WERI-Rb-1 (cell line): ENCODE data around the gene GRPEL1.
A peak's percentile ranks its signal among the peaks of the same experiment; 100 is the strongest.

Experiments used
- DNase-seq: peaks from one replicate; pipeline ENCODE4 v3.0.0-alpha.2; 2020
- H3K27ac ChIP-seq: fragments of 250-450 bp; sonication (Bioruptor Pico); 2 replicates; pipeline ENCODE4 v1.5.1; 2020; ENCODE audit warnings: mild to moderate bottlenecking, moderate library complexity
- H3K27me3 ChIP-seq: fragments of 250-450 bp; sonication (Bioruptor Pico); 2 replicates; pipeline ENCODE4 v1.5.1; 2021; ENCODE audit warnings: mild to moderate bottlenecking, low read depth, moderate library complexity; ENCODE audit not compliant: insufficient read depth, severe bottlenecking
- H3K36me3 ChIP-seq: fragments of 250-450 bp; sonication (Bioruptor Pico); 2 replicates; pipeline ENCODE4 v1.5.1; 2020; ENCODE audit warnings: mild to moderate bottlenecking, moderate library complexity
- H3K4me3 ChIP-seq: 2 replicates; pipeline ENCODE4 v1.5.1; 2011; ENCODE audit warnings: low read depth, mild to moderate bottlenecking, control low read depth, low read length
- H3K9me3 ChIP-seq: fragments of 250-450 bp; sonication (Bioruptor Pico); 2 replicates; pipeline ENCODE4 v1.5.1; 2021; ENCODE audit warnings: mild to moderate bottlenecking, moderate library complexity; ENCODE audit not compliant: severe bottlenecking
- CTCF ChIP-seq: IDR thresholded peaks from 2 replicates; pipeline ENCODE4 v1.5.1; 2011; ENCODE audit warnings: low read depth, mild to moderate bottlenecking, control low read depth, inconsistent platforms, low read length

The GRPEL1 gene

GRCh38 chr4:7077371-7077770 is 9.5 kb upstream of the GRPEL1 start:
- TF ChIP-seq CTCF: no peak
- Histone ChIP-seq H3K36me3 (no peaks in the 10 kb centered on the region), H3K4me3 (no peak overlapping the region), H3K27ac (no peak overlapping the region), H3K27me3 (no peaks in the 10 kb centered on the region), H3K9me3 (no peaks in the 10 kb centered on the region)
- no peak for DNase-seq

- no peaks in the 10 kb centered on the region for H3K9me3 ChIP-seq
- H3K36me3 ChIP-seq: no peaks in the 10 kb centered on the region
- no peak overlapping the region for H3K27ac ChIP-seq
- H3K4me3 ChIP-seq: no peak overlapping the region
- no peaks in the 10 kb centered on the region for H3K27me3 ChIP-seq
- DNase-seq: no peak
- no peak for TF ChIP-seq CTCF
Measured at GRCh38 chr4:7076696-7077082, 8.8 kb upstream of the GRPEL1 start.

- Histone ChIP-seq H3K9me3 (no peaks in the 10 kb centered on the region), H3K36me3 (no peaks in the 10 kb centered on the region), H3K4me3 (no peak overlapping the region), H3K27ac (no peak overlapping the region), H3K27me3 (no peaks in the 10 kb centered on the region)
- TF ChIP-seq CTCF: no peak
- no peak for DNase-seq
Measured at GRCh38 chr4:7075962-7076695, 8.3 kb upstream of the GRPEL1 start.

GRCh38 chr4:7074426-7074825 is 6.6 kb upstream of the GRPEL1 start:
- DNase-seq: no peak
- no peak overlapping the region for H3K27ac ChIP-seq

GRCh38 chr4:7073526-7074390 is 5.9 kb upstream of the GRPEL1 start:
- Histone ChIP-seq H3K27me3 (no peaks in the 10 kb centered on the region), H3K4me3 (no peak overlapping the region), H3K36me3 (no peaks in the 10 kb centered on the region), H3K27ac (no peak overlapping the region), H3K9me3 (no peaks in the 10 kb centered on the region)
- no peak for TF ChIP-seq CTCF
- DNase-seq: peak; percentile 70

More at GRCh38 chr4:7074426-7074825, 6.6 kb upstream of the GRPEL1 start:
- H3K9me3 ChIP-seq: no peaks in the 10 kb centered on the region
- H3K36me3 ChIP-seq: no peaks in the 10 kb centered on the region
- no peak for TF ChIP-seq CTCF
- H3K4me3 ChIP-seq: no peak overlapping the region
- no peaks in the 10 kb centered on the region for H3K27me3 ChIP-seq
